ENCODE data around the gene DNAJB2.
A peak's percentile ranks its signal among the peaks of the same experiment; 100 is the strongest.

DNAJB2 gene

DNA sequence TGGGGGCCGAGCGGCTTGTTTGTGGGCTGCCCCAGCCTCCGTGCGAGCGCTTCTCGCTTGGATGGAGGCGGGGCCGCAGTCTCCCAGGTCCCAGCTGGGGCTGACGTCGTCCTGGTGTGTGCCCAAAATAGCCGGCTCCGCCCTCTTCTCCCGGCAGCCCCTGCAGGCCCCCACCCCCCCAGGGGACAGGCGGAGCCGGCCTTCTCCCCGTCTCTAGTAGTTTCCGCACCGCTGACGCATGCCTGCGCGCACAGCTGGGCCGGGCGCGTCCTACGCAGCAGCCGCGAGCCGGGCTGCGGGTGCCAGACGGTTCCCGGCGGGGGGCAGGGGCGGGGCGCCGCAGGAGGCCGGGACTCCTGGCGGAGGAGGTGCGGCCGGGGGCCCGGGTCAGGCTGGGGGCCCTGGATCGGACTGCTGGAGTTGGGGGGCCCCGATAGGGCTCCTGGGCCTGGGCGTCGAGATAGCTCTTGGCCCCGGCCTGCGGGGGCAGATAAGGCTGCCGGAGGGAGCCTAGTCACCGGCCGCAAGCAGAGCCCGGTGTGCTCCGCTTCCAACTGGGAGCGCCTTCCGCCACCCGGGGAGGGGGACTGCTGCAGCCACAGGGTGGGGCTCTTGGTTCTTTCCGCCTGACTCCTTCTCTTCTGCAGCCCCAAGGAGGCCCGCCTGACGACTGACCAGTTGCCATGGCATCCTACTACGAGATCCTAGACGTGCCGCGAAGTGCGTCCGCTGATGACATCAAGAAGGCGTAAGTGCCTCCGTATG, at the start of gene DNAJB2:
DNAJB2 (plus strand) TSS at position 216 of the 765 bp plus-strand sequence; CDS start at position 684, 468 bp downstream.
- DNase-seq: peak; percentile 98 to 100

DNA sequence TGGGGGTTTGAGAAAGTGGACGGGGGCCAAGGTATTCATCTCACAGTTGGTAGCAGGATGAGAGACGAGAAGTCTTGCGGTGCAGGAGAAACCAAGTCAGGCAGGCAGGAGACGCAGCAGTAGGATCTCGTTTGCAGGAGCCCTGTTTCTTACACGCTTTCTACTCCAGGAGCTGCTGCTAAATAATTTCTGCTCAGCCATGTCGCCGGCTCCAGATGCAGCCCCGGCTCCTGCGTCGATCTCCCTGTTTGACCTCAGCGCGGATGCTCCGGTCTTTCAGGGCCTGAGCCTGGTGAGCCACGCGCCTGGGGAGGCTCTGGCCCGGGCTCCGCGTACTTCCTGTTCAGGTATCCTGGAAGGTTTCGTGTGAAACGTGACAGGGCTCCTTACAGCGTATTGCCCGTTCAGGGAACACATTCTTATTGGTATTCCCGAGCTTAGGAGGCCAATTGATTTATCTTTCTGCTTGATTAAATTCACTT, 49.1 kb upstream of the DNAJB2 start:
- peak; percentile 13 to 37 for DNase-seq

DNA sequence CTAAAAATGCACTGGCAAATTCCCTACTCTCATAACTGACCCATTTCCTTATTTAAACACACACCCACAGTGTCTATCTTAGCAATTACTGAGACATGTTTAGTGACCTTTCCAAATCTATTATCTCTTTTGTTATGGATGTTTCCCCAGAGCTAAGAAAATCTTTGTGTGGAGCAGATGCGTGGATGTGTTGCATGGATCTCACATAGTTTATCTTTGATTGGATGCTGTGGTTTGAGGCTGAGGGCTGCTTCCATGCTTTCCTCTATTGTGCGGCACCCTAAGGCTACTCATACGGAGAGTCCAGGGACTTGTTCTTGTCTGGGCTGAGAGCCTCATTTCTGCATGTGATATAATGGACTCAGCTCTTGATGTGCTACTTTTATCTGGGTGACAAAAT, 44.8 kb upstream of the DNAJB2 start:
- DNase-seq: no peak

GRCh38 chr2:219243291-219243761, 35.8 kb upstream of the DNAJB2 start:
- no peak for DNase-seq

GRCh38 chr2:219244789-219245147, 34.4 kb upstream of the DNAJB2 start:
- no peak for DNase-seq

DNA sequence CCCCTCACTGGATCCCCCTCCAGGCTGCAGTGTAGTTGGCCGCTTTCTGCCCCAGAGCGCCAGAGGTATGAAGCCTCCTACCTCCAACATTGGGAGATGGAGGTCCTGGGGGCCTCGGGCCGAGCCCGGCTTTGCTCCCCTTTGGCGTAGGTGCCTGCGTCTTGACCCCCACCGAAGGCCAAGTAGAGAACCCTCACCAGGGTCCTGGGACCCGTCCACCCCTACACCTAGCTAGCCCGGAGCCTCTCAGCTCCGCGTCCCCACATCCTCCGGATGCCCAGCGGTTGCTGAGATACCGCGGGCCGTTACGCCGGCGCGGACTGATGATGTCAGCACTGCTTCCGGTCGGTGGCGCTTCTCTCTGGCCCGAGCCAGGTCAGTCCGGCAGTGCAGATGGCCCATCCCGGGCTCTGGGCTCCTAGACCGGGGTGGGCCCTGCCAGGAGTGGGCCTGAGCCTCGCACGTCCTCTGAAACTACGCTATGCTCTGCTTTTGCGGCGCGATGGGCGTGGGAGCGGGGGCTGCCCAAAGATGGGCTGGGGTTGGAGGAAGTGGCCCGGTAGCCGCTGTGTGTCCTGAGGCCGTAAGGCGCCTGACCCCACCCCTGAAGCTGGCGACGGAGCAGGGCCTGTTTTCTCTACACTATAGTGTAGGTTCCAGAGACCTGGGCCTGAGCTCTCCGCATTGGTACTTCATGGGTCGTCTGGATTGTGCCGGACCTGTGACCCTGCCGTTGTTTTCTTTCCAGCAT, 33.8 kb upstream of the DNAJB2 start, which contains the start of the genes GLB1L and STK16:
GLB1L (minus strand) TSS at position 297 of the 751 bp plus-strand sequence. CDS start 1,871 bp downstream, outside the sequence.
STK16 (plus strand) TSS at position 332 of the 751 bp plus-strand sequence. CDS start 521 bp downstream, outside the sequence.
- peak; percentile 84 to 88 for DNase-seq

DNA sequence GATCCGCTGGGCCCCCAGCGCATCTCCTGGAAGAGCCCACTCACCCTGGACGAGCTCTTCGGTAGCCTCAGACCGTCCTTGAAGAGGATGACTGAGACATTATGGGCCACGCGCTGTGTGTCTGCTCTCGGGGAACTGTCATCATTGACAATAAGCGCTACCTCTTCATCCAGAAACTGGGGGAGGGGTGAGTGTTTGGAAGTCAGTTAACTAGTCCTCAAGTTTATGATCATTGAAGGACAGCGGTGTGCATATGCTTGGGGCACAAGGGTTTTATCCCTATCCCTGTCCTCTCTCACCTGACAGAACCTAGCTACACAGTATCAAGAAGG, 33.3 kb upstream of the DNAJB2 start:
- DNase-seq: peak in 1 of 2 experiments; percentile 18

DNA sequence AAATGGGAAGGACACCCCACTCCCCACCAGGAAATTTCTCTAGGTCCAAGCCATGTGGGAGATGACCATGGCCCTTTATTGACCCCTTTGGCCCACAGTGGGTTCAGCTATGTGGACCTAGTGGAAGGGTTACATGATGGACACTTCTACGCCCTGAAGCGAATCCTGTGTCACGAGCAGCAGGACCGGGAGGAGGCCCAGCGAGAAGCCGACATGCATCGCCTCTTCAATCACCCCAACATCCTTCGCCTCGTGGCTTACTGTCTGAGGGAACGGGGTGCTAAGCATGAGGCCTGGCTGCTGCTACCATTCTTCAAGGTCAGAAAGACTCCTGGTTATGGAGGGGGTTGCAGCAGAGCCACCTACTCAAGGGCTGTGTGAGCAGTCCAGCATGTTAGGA, 32.6 kb upstream of the DNAJB2 start:
- no peak for DNase-seq

DNA sequence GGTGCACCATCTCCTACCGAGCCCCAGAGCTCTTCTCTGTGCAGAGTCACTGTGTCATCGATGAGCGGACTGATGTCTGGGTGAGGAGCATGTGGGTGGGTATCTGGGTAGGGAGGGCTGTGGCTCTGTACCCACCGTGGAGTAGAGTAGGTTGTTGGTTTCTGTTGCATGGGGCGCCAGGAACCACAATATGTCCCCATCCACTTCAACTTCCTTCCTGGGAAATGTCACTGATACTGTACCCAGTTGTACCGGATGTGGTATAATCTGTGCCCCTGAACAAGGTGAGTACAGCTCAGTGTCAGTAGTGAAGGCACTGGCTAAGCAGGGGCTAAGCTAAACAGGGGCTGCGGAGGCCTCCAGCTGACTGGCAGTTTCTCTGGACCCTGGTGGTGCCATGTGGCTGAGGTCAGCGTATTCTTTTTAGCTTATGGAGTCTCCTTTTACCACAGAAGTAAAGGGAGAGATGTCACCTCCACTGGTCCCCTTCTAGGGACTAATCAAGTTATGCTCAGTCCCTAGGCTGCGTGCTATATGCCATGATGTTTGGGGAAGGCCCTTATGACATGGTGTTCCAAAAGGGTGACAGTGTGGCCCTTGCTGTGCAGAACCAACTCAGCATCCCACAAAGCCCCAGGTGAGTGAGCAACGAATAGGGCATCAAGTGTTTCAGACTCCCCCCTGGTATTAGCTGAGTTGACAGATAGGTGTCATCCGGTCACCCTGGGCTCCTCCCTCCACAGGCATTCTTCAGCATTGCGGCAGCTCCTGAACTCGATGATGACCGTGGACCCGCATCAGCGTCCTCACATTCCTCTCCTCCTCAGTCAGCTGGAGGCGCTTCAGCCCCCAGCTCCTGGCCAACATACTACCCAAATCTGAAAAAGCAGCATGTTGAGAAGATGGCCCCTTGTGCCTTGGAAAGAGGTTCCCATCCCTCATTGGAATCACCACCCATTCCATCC, 31.2 kb upstream of the DNAJB2 start:
- peak; percentile 46 to 79 for DNase-seq

GRCh38 chr2:219248845-219249202, 30.3 kb upstream of the DNAJB2 start:
- DNase-seq: no peak

- DNase-seq: peak in 1 of 2 experiments; percentile 35
Measured at GRCh38 chr2:219249203-219249980, 29.8 kb upstream of the DNAJB2 start.

- no peak for DNase-seq
Measured at GRCh38 chr2:219250049-219250781, 29.0 kb upstream of the DNAJB2 start.

DNA sequence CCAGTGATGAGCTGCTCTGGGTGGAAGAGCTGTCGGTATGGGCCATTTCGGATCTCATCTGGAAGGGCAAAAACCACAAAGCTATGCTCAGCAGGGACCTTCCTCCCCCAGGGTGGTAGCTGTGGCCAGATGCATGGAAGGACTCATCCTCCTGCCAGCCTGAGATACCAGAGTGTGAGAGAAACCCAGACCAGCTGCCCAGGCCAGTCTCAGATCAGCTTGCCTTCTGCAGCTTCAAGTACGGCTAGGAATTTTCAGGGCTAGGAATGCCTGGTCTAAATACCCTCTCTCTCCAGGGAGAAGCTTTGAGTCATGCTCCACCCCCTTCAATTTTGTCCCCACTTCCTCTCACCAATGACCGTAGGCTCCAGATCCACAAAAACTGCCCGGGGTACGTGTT, 27.5 kb upstream of the DNAJB2 start:
- DNase-seq: no peak

- peak; percentile 21 to 39 for DNase-seq
Measured at GRCh38 chr2:219252084-219252483, 27.1 kb upstream of the DNAJB2 start.

- DNase-seq: peak; percentile 38 to 42
Measured at GRCh38 chr2:219252570-219252899, 26.6 kb upstream of the DNAJB2 start.

DNA sequence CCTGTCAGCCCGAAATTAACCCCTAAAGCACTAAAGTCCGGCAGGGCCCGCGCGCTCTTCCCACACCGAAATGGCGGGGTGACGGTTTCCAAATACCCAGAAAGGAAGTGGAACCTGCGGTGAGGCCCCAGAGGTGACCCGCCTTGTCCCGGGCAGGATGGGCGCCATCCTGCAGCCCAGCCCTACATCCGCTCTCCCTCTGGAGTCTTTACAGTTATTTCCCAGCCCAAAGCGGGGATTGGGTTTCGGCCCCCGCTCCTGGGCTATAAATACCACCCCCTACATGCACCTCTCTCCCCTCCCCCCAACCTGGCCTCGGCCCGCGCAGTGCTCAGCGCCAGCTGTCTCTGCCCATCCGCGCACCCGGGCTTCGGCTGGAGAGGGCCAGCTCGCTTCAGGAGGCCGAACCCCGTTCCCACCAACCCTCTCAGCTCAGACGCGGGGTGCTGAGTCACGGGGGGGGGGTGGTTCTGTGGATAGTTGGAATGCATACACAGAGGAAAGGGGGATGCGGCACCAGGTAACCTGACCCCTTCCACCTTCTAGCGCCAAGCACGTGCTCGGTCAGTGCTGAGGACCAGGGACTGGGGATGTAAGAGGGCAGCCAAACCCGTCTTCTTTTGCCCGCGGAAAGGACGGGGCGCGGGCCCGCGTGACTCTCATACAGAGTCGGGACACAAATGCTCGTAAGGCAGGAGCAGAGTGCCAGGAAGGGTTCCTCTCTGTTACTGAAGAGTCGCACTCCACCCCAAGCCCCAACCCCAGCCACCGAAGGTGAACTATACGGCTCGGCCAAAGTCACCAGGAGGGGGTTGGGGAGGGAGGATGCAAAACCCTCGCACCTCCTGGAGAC, 26.0 kb upstream of the DNAJB2 start, which contains the start of gene TUBA4B:
TUBA4B (plus strand) TSS at position 344 of the 853 bp plus-strand sequence; CDS start at position 509, 165 bp downstream.
- peak; percentile 29 to 38 for DNase-seq

DNA sequence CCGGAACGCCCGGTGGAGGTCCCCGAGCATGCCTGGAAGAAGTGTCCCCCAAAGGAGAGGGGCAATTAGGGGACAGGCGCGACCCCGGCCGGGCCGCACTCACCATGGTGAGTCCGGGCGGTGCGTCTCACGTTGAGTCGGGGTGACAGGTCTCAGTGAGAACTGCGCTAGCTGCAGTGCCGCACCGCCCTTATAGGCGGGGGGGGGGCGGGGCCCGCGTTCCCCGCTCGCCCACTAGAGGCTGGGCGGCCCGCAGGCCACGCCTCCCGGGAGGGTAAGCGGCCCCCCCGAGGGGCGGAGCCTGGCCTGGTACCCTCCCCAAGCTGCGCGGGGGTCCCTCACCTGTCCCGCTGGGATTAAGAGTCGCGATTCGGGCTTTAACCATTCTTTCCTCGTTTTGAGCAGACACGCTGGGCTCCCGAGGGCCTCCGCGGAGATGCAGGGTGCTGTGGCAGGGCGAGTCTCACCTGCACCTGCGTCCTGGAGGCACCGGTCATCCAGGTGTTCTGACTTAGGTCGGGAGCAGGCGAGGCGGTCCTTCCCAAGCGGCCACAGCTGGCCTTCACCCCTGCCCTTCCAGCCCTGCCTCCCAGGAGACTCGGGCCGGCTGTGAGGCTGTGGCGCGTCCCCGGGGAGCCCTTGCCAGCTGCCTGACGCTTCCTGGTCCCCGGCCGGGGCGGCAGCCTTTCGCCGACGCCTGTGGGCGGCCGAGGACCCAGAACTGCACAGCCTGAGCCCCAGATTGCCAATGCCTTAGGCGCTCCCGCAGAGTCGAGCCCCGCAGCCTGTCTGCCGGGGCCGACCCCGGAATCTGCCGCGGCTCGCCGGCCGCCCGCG, 25.2 kb upstream of the DNAJB2 start, which contains the start of gene TUBA4A:
TUBA4A (minus strand) TSS at position 166 of the 837 bp plus-strand sequence; CDS start at position 106, 60 bp downstream.
- DNase-seq: peak; percentile 90 to 92

DNA sequence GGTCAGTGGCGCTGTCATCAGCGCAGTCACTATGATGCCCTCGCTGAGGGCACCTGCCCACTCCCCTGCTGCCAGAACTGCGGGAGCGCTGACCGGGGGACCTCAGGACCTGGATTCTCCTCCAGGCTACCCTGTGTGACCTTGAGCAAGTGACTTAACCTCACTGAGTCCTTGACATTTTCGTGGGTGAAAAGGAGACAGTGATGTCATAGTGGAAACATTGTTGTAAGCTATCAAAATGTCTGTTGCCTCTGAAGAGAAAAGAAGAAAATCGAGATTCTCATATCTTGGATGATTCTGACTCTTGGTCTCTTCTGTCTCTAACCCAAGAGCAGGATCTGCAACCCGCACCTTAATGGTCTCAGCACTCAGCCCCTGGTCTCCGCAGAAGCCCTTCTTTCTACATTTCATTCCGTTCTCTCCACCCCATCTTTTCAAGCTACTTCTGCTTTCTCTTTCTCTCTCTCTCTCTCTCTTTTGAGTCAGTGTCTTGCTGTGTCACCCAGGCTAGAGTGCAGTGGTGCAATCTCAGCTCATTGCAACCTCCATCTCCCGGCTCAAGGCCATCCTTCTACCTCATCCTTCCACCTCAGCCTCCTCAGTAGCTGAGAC, 24.5 kb upstream of the DNAJB2 start:
- peak; percentile 19 to 43 for DNase-seq
